ENCODE results near the gene DYNLT2.
"Not testable (repeated sequence)": the region's sequence is repeated elsewhere in the genome, so short reads cannot be mapped to it uniquely, and the experiment has no call there.

The DYNLT2 gene

GRCh38 chr6:169701311-169701953 lies 49.9 kb downstream of the DYNLT2 start:
- DNase-seq (ENCODE audit: low spot score): no peak

- DNase-seq (ENCODE audit: low spot score): no peak
These were observed 51.1 kb downstream of the DYNLT2 start for GRCh38 chr6:169700296-169700695.

DNA sequence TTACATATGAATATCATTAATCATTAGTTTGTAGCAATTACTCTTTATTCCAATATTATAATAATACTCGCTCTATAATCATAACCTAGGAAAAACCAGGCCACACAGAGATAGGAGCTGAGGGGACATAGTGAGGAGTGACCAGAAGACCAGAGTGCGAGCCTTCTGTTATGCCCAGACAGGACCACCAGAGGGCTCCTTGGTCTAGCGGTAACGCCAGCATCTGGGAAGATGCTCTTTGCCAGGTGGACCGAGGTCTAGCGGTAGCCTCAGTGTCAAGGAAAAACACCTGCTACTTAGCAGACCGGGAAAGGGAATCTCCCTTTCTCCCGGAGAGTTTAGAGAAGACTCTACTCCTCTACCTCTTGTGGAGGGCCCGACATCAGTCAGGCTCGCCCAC lies 54.3 kb downstream of the DYNLT2 start:
- DNase-seq (ENCODE audit: low spot score): not testable (repeated sequence)

DNA sequence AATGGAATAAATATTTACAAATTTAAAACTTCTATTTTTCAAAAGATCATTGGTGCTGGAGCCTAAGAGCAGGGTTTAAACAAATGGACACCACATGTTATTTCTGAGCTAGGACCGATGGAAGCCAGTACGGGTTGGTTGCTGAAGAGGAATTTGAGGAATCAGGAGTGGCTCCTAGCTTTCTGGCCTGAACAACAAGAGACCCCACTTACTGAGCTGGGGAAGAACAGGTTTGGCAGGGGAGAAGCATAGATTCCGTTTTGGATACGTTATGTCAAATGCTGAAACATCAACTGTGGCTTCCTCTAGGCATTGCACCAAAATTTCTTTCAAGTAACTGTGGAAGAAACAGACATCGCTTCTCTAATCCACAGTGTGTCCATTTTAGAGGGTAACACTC lies 56.2 kb downstream of the DYNLT2 start:
- no peak for DNase-seq (ENCODE audit: low spot score)

- no peak for DNase-seq (ENCODE audit: low spot score)
These were observed 58.9 kb downstream of the DYNLT2 start for GRCh38 chr6:169692516-169692915.

DNA sequence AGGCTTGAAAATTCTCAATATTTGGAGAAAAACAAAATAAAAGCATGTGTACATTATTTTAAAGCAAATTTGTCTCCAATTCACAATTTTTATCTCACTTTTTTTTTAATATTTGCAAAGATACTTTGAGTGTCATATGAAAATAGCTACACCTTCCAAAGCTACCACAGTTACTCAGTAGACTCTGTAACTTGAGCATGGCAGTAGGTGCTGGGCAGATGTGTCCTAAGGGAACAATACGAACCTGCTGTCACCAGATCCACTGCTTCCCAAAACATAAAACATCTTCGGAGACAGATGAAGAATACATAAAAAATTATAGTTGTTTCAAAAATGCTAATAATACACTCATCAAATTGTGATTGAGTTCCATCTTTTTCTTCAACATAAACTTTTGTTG lies 60.1 kb downstream of the DYNLT2 start:
- no peak for DNase-seq (ENCODE audit: low spot score)
